ENCODE results near the gene RAB34. TPM values are rescaled to one million over a fixed set of nuclear protein-coding genes. Genes with fewer than 3 reads are reported as not detected.

Gene RAB34
- total and polyA plus RNA-seq, 8 donors, result 79.4 to 213 (median 189) TPM

DNA sequence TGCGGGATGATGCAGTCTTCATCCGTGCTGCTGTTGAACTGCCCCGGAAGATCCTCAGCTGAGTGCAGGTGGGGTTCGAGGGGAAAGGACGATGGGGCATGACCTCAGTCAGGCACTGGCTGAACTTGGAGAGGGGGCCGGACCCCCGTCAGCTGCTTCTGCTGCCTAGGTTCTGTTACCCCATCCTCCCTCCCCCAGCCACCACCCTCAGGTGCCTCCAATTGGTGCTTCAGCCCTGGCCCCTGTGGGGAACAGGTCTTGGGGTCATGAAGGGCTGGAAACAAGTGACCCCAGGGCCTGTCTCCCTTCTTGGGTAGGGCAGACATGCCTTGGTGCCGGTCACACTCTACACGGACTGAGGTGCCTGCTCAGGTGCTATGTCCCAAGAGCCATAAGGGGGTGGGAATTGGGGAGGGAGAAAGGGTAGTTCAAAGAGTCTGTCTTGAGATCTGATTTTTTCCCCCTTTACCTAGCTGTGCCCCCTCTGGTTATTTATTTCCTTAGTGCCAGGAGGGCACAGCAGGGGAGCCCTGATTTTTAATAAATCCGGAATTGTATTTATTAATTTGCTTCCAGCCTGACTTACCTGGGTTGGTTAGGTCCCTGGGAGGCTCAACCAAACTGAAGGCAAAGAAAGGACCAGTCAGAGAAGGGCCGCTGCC lies 32.0 kb upstream of the RAB34 start:
- intact Hi-C loops (cut with DNase I), result no loop called here
- ATAC-seq (no peak), DNase-seq (no peak)
- Histone ChIP-seq H3K9me3 (no peaks in the 10 kb centered on the region), H3K4me3 (no peak overlapping the region), H3K4me1 (peaks cover 35 to 58% of the 10 kb centered on the region in 2 donors), H3K27me3 (peaks cover 0 to 16% of the 10 kb centered on the region in 2 donors), H3K36me3 (peaks cover 0 to 38% of the 10 kb centered on the region in 2 donors), H3K27ac (peak overlapping the region; percentile 8 to 39)
- TF ChIP-seq, protein P1, sequence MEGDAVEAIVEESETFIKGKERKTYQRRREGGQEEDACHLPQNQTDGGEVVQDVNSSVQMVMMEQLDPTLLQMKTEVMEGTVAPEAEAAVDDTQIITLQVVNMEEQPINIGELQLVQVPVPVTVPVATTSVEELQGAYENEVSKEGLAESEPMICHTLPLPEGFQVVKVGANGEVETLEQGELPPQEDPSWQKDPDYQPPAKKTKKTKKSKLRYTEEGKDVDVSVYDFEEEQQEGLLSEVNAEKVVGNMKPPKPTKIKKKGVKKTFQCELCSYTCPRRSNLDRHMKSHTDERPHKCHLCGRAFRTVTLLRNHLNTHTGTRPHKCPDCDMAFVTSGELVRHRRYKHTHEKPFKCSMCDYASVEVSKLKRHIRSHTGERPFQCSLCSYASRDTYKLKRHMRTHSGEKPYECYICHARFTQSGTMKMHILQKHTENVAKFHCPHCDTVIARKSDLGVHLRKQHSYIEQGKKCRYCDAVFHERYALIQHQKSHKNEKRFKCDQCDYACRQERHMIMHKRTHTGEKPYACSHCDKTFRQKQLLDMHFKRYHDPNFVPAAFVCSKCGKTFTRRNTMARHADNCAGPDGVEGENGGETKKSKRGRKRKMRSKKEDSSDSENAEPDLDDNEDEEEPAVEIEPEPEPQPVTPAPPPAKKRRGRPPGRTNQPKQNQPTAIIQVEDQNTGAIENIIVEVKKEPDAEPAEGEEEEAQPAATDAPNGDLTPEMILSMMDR (IDR thresholded peaks at IDR 0.05), result no peak

DNA sequence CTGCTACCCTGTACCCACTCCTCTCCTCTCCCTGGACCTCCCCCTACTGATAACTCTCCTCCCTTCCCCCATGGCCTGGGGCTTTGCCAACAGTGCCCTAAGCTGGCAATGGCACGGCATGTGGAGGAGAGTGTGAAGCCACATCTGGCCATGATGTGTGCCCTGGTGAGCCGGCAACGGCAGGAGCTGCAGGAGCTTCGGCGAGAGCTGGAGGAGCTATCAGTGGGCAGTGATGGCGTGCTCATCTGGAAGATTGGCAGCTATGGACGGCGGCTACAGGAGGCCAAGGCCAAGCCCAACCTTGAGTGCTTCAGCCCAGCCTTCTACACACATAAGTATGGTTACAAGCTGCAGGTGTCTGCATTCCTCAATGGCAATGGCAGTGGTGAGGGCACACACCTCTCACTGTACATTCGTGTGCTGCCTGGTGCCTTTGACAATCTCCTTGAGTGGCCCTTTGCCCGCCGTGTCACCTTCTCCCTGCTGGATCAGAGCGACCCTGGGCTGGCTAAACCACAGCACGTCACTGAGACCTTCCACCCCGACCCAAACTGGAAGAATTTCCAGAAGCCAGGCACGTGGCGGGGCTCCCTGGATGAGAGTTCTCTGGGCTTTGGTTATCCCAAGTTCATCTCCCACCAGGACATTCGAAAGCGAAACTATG lies 31.3 kb upstream of the RAB34 start:
- peak; percentile 11 for ATAC-seq
- peaks cover 35 to 63% of the 10 kb centered on the region in 2 donors for H3K4me1 ChIP-seq

DNA sequence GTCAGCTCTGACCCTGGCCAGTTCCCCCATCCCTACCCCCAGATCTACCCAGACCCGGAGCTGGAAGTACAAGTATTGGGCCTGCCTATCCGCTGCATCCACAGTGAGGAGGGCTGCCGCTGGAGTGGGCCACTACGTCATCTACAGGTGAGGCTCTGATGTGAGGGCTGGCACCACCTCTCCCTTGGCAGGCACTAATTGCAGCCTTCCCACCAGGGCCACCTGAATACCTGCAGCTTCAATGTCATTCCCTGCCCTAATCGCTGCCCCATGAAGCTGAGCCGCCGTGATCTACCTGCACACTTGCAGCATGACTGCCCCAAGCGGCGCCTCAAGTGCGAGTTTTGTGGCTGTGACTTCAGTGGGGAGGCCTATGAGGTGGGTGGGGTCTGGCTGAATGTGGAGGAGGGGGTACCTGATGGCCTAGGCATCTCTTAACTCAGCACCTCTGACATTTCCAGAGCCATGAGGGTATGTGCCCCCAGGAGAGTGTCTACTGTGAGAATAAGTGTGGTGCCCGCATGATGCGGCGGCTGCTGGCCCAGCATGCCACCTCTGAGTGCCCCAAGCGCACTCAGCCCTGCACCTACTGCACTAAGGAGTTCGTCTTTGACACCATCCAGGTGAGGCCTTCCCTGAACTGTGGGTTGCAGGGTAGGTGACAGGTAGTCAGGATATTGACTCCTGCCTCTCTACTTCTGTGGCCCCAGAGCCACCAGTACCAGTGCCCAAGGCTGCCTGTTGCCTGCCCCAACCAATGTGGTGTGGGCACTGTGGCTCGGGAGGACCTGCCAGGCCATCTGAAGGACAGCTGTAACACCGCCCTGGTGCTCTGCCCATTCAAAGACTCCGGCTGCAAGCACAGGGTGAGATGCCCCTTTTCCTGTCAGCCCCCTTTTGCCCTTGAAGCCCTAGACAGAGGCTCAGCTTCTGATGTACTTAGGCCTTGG lies 30.4 kb upstream of the RAB34 start:
- DNase-seq, result peak in 1 of 4 donors; percentile 30
- peaks cover 0 to 22% of the 10 kb centered on the region in 2 donors for H3K27me3 ChIP-seq
- TF ChIP-seq, protein P1 (IDR thresholded peaks at IDR 0.05), result no peak
- no peaks in the 10 kb centered on the region for H3K9me3 ChIP-seq
- H3K27ac ChIP-seq, result peak overlapping the region; percentile 46 to 58
- H3K4me1 ChIP-seq, result peaks cover 40 to 68% of the 10 kb centered on the region in 2 donors
- H3K36me3 ChIP-seq, result peaks cover 0 to 38% of the 10 kb centered on the region in 2 donors
- no peak for ATAC-seq
- intact Hi-C loops (cut with DNase I), result no loop called here
- no peak overlapping the region for H3K4me3 ChIP-seq

More for the DNA sequence above, 31.3 kb upstream of the RAB34 start:
- H3K9me3 ChIP-seq, result no peaks in the 10 kb centered on the region
- H3K27ac ChIP-seq, result no peak overlapping the region
- intact Hi-C loops (cut with DNase I), result no loop called here
- DNase-seq, result peak in 1 of 4 donors; percentile 54
- no peak overlapping the region for H3K4me3 ChIP-seq
- H3K36me3 ChIP-seq, result peaks cover 0 to 38% of the 10 kb centered on the region in 2 donors
- TF ChIP-seq, protein P1 (IDR thresholded peaks at IDR 0.05), result no peak
- peaks cover 0 to 22% of the 10 kb centered on the region in 2 donors for H3K27me3 ChIP-seq

DNA sequence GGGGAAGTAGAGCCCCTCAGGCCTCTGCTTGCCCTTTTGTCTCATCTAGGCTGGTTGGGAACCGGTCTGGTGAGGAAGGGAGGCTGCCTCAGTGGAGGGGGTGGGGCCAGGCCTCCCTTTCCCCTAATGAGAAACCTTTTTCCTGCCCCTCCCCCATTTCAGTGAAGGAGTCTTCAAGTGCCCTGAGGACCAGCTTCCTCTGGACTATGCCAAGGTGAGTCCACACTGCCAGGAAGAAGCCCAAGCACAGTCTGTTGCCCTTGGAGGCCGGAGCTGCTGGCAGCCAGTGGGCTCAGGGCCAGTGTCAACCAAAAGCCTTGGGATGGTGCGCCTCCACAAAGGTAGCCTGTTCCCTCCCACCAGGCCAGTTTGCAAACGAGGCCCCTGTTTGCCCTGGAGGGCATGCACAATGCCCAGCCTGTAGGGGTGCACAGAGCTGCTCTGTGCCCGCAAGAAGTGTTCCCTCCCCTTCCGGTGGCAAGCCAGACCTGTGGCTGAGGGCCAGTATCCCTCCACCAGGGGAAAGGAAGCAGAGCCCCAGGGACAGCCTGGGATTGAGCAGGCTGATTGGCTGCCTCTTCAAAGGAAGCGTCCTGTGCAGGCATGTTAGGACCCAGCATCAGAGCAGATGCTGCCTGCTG lies 29.5 kb upstream of the RAB34 start:
- Histone ChIP-seq H3K36me3 (peaks cover 0 to 38% of the 10 kb centered on the region in 2 donors), H3K27me3 (peaks cover 0 to 22% of the 10 kb centered on the region in 2 donors), H3K9me3 (no peaks in the 10 kb centered on the region), H3K4me1 (peaks cover 40 to 75% of the 10 kb centered on the region in 2 donors), H3K27ac (peak overlapping the region; percentile 59 to 94), H3K4me3 (peak overlapping the region in 1 of 2 donors; percentile 69)
- ATAC-seq (peak; percentile 22), DNase-seq (peak; percentile 56 to 86 (median 82))
- intact Hi-C loops (cut with DNase I), result no loop called here
- TF ChIP-seq, protein P1 (IDR thresholded peaks at IDR 0.05), result no peak
